MCF 10A (cell line): ENCODE data around the gene PCCA. TPM values are rescaled to one million over a fixed set of nuclear protein-coding genes. Genes with fewer than 3 reads are reported as not detected.

Experiments used
- BruUV-seq: library from RNA; stranded (reverse); fragments of 400-500 nt; replicated peaks from 2 replicates; lab custom pipeline; 2021; lab: Mats Ljungman, UMichigan
- CTCF ChIA-PET: fragments of 300-600 bp; sonication (Branson Sonifier 250); formaldehyde crosslinking; extraction: SDS; loops from one replicate; lab custom pipeline; 2021; ENCODE audit warnings: antibody characterized with exemption, inconsistent platforms; lab: Yijun Ruan, JAX
- POLR2A ChIA-PET: fragments of 300-600, 350-650 bp; sonication (Branson Sonifier 250); formaldehyde crosslinking; extraction: SDS; loops from one replicate; lab custom pipeline; 2020; ENCODE audit warnings: antibody characterized with exemption, inconsistent platforms; lab: Yijun Ruan, JAX
- DNase-seq: peaks from one replicate; pipeline ENCODE4 v3.0.0-alpha.2; 2018; ENCODE audit not compliant: unreplicated experiment
- H3K27ac Mint-ChIP-seq: one replicate; pipeline ENCODE4 v1.8.0; 2022; ENCODE audit warnings: mild to moderate bottlenecking, low read depth, mixed read lengths; ENCODE audit not compliant: unreplicated experiment
- H3K27me3 Mint-ChIP-seq: one replicate; pipeline ENCODE4 v1.8.0; 2022; ENCODE audit warnings: mixed read lengths; ENCODE audit not compliant: insufficient read depth, unreplicated experiment
- H3K36me3 Mint-ChIP-seq: one replicate; pipeline ENCODE4 v1.8.0; 2022; ENCODE audit warnings: mild to moderate bottlenecking, moderate library complexity, mixed read lengths; ENCODE audit not compliant: insufficient read depth, unreplicated experiment
- H3K4me1 Mint-ChIP-seq: one replicate; pipeline ENCODE4 v1.8.0; 2022; ENCODE audit warnings: mixed read lengths; ENCODE audit not compliant: insufficient read depth, unreplicated experiment
- H3K4me3 Mint-ChIP-seq: one replicate; pipeline ENCODE4 v1.8.0; 2022; ENCODE audit warnings: mild to moderate bottlenecking, moderate library complexity, mixed read lengths; ENCODE audit not compliant: unreplicated experiment
- H3K9me3 Mint-ChIP-seq: one replicate; pipeline ENCODE4 v1.8.0; 2022; ENCODE audit warnings: mixed read lengths; ENCODE audit not compliant: unreplicated experiment
- intact Hi-C: fragments of 100-400 bp; cut with micrococcal nuclease; formaldehyde crosslinking; loops from 2 replicates; pipeline ENCODE4 v1.14.1; 2022
- total RNA-seq: library from RNA; stranded (reverse); gene quantifications from 2 replicates; pipeline ENCODE4 v1.2.3, GENCODE V29; 2022
- TF ChIP-seq, protein P1 (sequence below): fragments of 200-600 bp; IDR thresholded peaks from one replicate; pipeline ENCODE4 v1.8.0; 2022; ENCODE audit warnings: antibody characterized with exemption, mild to moderate bottlenecking; ENCODE audit not compliant: unreplicated experiment

The PCCA gene
- total RNA-seq, 1 experiment from 2014 or later: 23.4 TPM

DNA sequence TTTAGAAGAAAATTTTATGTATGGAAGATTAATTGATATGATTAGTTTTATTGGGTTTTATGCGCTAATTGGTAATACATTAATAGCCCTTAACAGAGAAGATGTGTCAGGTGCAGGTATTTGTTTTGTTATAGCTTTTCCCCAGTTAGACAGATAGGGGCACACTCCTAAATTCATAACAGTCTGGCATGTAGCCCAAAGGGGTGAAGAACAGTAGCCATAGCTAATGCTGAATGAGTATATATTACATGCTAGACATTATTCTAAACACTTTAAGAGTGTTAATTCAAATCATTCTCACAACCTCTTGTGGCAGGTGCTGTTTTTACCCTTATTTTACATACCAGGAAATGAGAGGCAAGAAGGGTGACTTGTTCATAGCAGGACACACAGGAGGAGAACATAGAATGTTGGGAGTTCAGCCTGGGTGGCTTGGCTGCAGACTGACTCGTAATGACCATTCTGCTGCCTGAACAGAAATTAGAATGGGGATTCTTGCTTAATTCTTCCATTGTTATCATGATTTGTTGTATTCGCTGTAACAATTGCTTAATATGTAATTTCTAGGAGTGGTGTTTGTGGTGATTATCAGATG lies 20.1 kb downstream of the PCCA start:
- peaks cover 12% of the 10 kb centered on the region for H3K36me3 Mint-ChIP-seq
- H3K4me1 Mint-ChIP-seq: no peaks in the 10 kb centered on the region
- POLR2A ChIA-PET: interaction anchor here (4.3 kb wide), 1 partner anchor 20 kb away, joined by 20 read pairs; the partner anchor contains the start of gene PCCA
- H3K4me3 Mint-ChIP-seq: no peak overlapping the region
- BruUV-seq: no TSS peak
- no peaks in the 10 kb centered on the region for H3K9me3 Mint-ChIP-seq
- no peak overlapping the region for H3K27ac Mint-ChIP-seq
- H3K27me3 Mint-ChIP-seq: no peaks in the 10 kb centered on the region
- intact Hi-C loops: no loop called here
- no peak for DNase-seq
- TF ChIP-seq, protein P1, sequence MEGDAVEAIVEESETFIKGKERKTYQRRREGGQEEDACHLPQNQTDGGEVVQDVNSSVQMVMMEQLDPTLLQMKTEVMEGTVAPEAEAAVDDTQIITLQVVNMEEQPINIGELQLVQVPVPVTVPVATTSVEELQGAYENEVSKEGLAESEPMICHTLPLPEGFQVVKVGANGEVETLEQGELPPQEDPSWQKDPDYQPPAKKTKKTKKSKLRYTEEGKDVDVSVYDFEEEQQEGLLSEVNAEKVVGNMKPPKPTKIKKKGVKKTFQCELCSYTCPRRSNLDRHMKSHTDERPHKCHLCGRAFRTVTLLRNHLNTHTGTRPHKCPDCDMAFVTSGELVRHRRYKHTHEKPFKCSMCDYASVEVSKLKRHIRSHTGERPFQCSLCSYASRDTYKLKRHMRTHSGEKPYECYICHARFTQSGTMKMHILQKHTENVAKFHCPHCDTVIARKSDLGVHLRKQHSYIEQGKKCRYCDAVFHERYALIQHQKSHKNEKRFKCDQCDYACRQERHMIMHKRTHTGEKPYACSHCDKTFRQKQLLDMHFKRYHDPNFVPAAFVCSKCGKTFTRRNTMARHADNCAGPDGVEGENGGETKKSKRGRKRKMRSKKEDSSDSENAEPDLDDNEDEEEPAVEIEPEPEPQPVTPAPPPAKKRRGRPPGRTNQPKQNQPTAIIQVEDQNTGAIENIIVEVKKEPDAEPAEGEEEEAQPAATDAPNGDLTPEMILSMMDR: no peak
- CTCF ChIA-PET: interaction anchor here (1.5 kb wide), 1 partner anchor 19 kb away, joined by 6 read pairs; no protein-coding TSS in a partner anchor

DNA sequence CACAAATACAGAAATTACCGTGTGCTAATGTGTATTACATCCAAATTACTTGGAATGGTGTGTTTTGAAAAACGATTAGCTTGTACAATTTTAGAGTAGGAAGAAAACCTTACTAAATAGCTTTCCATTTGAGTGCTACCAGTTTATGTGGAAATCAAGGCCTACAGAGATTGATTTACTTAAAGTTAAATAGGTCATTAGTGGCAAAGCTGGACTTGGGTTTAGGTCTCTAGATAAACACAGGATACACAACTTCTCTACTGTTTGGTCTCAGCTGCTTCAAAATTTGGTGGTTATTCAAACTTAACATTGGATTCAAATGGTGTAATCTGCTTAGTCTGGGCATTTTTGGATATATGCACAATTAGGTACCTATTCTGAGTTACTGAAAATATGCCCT lies 21.4 kb downstream of the PCCA start:
- intact Hi-C loops: no loop called here
- H3K4me1 Mint-ChIP-seq: no peaks in the 10 kb centered on the region
- no peaks in the 10 kb centered on the region for H3K27me3 Mint-ChIP-seq
- H3K4me3 Mint-ChIP-seq: no peak overlapping the region
- no peaks in the 10 kb centered on the region for H3K9me3 Mint-ChIP-seq
- H3K36me3 Mint-ChIP-seq: peaks cover 21% of the 10 kb centered on the region
- POLR2A ChIA-PET: interaction anchor here (0.7 to 4.3 kb wide), 3 partner anchors 15 to 123 kb away, joined by 3 to 20 read pairs (median 3); partner anchors contain the start of gene PCCA
- TF ChIP-seq, protein P1: no peak
- BruUV-seq: no TSS peak
- H3K27ac Mint-ChIP-seq: no peak overlapping the region
- DNase-seq: no peak
- CTCF ChIA-PET: interaction anchor here (0.9 kb wide), 1 partner anchor 52 kb away, joined by 5 read pairs; no protein-coding TSS in a partner anchor

DNA sequence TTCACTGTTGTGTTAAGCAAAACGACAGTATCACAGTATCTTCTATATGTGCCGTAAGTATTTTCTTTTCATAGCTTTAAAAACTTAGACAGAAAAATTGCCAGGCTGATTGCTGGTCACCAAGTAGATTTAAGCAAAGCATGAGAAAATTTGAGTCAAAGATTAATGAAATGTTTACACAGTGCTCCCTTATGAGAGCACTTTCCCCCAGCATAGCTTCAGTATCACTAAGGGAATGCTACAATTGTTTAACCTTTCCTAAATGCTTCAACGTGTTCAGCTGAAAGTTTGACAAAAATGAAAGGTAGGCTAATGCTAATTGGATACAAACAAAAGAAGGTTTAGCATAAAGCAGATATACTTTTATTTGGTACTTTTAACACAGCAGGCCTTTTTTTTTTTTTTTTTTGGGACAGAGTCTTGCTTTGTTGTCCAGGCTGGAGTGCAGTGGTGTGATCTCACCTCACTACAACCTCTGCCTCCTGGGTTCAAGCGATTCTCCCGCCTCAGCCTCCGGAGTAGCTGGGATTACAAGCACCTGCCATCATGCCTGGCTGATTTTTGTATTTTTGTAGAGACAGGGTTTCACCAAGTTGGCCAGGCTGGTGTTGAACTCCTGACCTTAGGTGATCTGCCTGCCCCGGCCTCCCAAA lies 23.4 kb downstream of the PCCA start:
- H3K27ac Mint-ChIP-seq: no peak overlapping the region
- ChIA-PET POLR2A (interaction anchor here (0.6 to 1.0 kb wide), 2 partner anchors 21 to 118 kb away, joined by 3 to 4 read pairs; no protein-coding TSS in a partner anchor), CTCF (interaction anchor here (0.5 kb wide), 2 partner anchors 16 to 912 kb away, joined by 3 to 5 read pairs; partner anchors contain the start of gene UBAC2)
- no peaks in the 10 kb centered on the region for H3K27me3 Mint-ChIP-seq
- peaks cover 24% of the 10 kb centered on the region for H3K36me3 Mint-ChIP-seq
- H3K4me1 Mint-ChIP-seq: no peaks in the 10 kb centered on the region
- no peaks in the 10 kb centered on the region for H3K9me3 Mint-ChIP-seq
- no TSS peak for BruUV-seq
- TF ChIP-seq, protein P1: no peak
- no peak overlapping the region for H3K4me3 Mint-ChIP-seq
- intact Hi-C loops: no loop called here
- no peak for DNase-seq

DNA sequence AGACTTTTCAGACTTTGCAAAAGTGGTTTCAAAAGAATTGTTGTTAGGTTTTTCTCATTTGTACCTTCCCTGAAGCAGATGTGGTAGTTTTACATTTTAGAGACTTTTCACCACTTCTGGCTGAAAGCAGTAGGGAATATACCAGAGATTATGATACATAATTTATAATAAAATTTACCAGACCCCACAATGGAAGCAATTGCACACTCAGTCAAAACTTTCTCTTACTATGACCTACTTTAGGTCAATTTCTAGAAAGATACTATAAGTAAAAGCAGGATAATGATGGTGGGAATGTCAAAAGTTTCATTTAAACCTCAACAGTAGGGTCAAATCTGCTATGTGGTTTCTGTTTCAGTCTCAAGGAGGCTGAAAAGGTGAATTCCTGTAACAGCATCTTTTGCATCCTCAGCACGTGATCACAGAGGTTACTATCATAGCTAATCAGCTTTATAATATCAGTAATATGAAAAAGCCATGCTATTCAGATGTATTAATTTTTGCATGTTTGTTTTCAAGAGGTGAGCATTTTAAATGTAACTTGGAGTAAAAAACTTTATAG lies 26.9 kb downstream of the PCCA start:
- BruUV-seq: no TSS peak
- Mint-ChIP-seq H3K36me3 (peaks cover 36% of the 10 kb centered on the region), H3K9me3 (no peaks in the 10 kb centered on the region), H3K27ac (no peak overlapping the region), H3K4me1 (no peaks in the 10 kb centered on the region), H3K4me3 (no peak overlapping the region), H3K27me3 (no peaks in the 10 kb centered on the region)
- TF ChIP-seq, protein P1: no peak
- intact Hi-C loops: no loop called here
- CTCF ChIA-PET: interaction anchor here (0.7 kb wide), 1 partner anchor 438 kb away, joined by 3 read pairs; no protein-coding TSS in a partner anchor
- POLR2A ChIA-PET: interaction anchor here (0.5 kb wide), 1 partner anchor 173 kb away, joined by 3 read pairs; no protein-coding TSS in a partner anchor
- DNase-seq: no peak
